GM03348 (cell line): ENCODE results near the gene CDKL5.

Source experiments
- DNase-seq: peaks from one replicate; pipeline ENCODE4 v3.0.0; 2012; ENCODE audit warnings: low spot score

The CDKL5 gene

GRCh38 chrX:18698737-18699650, 273.6 kb downstream of the CDKL5 start:
- DNase-seq: no peak

GRCh38 chrX:18701621-18702361, 276.4 kb downstream of the CDKL5 start:
- DNase-seq: no peak

- peak; percentile 4 for DNase-seq
Observed at GRCh38 chrX:18702362-18703195, 277.2 kb downstream of the CDKL5 start.
